ENCODE data around the gene TRNAU1AP.

Gene TRNAU1AP

DNA sequence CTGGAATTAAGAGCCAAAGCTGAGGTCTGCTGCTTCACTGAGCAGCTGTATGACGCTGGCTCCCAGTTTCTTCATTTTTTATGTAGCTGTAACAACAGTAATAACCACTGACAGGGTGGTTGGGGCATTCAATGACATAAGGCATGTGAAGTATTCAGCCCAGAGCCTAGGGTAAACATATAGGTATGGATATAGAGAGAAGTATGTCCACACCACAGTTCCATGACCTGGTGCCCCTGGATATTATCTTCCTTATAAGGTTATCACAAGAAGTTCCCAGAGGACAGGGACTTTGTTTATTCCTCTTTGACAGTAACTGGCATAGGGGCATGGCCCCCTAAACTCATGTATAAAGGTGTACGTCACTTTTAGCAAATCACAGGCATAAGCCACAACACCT, 53.9 kb downstream of the TRNAU1AP start:
- TF ChIP-seq POLR2AphosphoS5 (IDR thresholded peaks at IDR 0.05; ENCODE audit: low read depth, low read length), result no peak
- TF ChIP-seq SIN3A (IDR thresholded peaks at IDR 0.05; ENCODE audit: borderline replicate concordance, insufficient read depth, low read length), result no peak
- TF ChIP-seq FOXP2 (optimal IDR thresholded peaks at IDR 0.05; ENCODE audit: borderline replicate concordance, extremely low read depth, extremely low read length, insufficient read depth), result no peak
- no peak for TF ChIP-seq TAF1 (IDR thresholded peaks at IDR 0.05; ENCODE audit: borderline replicate concordance, insufficient read depth, low read length)
- TF ChIP-seq, protein P1, sequence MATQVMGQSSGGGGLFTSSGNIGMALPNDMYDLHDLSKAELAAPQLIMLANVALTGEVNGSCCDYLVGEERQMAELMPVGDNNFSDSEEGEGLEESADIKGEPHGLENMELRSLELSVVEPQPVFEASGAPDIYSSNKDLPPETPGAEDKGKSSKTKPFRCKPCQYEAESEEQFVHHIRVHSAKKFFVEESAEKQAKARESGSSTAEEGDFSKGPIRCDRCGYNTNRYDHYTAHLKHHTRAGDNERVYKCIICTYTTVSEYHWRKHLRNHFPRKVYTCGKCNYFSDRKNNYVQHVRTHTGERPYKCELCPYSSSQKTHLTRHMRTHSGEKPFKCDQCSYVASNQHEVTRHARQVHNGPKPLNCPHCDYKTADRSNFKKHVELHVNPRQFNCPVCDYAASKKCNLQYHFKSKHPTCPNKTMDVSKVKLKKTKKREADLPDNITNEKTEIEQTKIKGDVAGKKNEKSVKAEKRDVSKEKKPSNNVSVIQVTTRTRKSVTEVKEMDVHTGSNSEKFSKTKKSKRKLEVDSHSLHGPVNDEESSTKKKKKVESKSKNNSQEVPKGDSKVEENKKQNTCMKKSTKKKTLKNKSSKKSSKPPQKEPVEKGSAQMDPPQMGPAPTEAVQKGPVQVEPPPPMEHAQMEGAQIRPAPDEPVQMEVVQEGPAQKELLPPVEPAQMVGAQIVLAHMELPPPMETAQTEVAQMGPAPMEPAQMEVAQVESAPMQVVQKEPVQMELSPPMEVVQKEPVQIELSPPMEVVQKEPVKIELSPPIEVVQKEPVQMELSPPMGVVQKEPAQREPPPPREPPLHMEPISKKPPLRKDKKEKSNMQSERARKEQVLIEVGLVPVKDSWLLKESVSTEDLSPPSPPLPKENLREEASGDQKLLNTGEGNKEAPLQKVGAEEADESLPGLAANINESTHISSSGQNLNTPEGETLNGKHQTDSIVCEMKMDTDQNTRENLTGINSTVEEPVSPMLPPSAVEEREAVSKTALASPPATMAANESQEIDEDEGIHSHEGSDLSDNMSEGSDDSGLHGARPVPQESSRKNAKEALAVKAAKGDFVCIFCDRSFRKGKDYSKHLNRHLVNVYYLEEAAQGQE (IDR thresholded peaks at IDR 0.05; ENCODE audit: insufficient read depth in 1 of 2, low read depth in 2 of 2, low read length in 2 of 2), result no peak

DNA sequence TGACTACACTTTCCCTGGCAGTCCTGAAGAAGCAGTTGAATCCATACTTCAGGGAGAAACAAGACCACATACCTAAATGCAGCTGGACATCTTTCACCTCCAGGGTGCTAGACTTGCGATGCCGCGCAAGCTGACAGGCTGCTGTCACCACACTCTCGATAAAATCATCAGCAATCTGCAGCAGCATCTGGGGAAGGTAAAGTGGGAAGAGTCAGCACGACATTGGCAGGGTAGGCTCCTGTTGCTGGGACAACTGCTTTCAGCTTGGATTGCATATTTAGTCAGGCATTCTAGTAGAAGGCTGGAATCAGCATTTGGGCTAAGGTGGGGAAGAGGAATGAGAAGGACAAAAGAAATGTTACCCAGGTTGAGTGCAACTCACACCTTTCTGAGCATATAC, 60.3 kb downstream of the TRNAU1AP start:
- TF ChIP-seq TAF1 (IDR thresholded peaks at IDR 0.05; ENCODE audit: borderline replicate concordance, insufficient read depth, low read length) (no peak), POLR2AphosphoS5 (IDR thresholded peaks at IDR 0.05; ENCODE audit: low read depth, low read length) (no peak), SIN3A (IDR thresholded peaks at IDR 0.05; ENCODE audit: borderline replicate concordance, insufficient read depth, low read length) (no peak), FOXP2 (optimal IDR thresholded peaks at IDR 0.05; ENCODE audit: borderline replicate concordance, extremely low read depth, extremely low read length, insufficient read depth) (no peak)
- TF ChIP-seq, protein P1 (IDR thresholded peaks at IDR 0.05; ENCODE audit: insufficient read depth in 1 of 2, low read depth in 2 of 2, low read length in 2 of 2), result no peak

All from PFSK-1 (cell line).